Skeletal muscle satellite cell (primary cell): ENCODE data around the gene HTT-AS.
A peak's percentile ranks its signal among the peaks of the same experiment; 100 is the strongest.

Experiments used
- H3K27me3 ChIP-seq: 2 replicates; pipeline ENCODE4 v1.7.0; 2013; ENCODE audit warnings: low read length; ENCODE audit not compliant: control insufficient read depth, insufficient read depth
- H3K36me3 ChIP-seq: 2 replicates; pipeline ENCODE4 v1.7.0; 2013; ENCODE audit warnings: mild to moderate bottlenecking, control low read depth, low read length; ENCODE audit not compliant: insufficient read depth
- H3K4me1 ChIP-seq: 2 replicates; pipeline ENCODE4 v1.7.0; 2013; ENCODE audit warnings: low read length; ENCODE audit not compliant: control insufficient read depth, insufficient read depth
- H3K4me2 ChIP-seq: 2 replicates; pipeline ENCODE4 v1.7.0; 2013; ENCODE audit warnings: mild to moderate bottlenecking, low read length
- H3K4me3 ChIP-seq: 2 replicates; pipeline ENCODE4 v1.7.0; 2013; ENCODE audit warnings: low read length
- H3K9ac ChIP-seq: 2 replicates; pipeline ENCODE4 v1.7.0; 2013; ENCODE audit warnings: mild to moderate bottlenecking, low read depth, low read length, moderate library complexity
- H3K9me3 ChIP-seq: replicated peaks from 2 replicates; pipeline ENCODE4 v1.7.0; 2013; ENCODE audit warnings: mild to moderate bottlenecking, control low read depth, low read length

HTT-AS gene

DNA sequence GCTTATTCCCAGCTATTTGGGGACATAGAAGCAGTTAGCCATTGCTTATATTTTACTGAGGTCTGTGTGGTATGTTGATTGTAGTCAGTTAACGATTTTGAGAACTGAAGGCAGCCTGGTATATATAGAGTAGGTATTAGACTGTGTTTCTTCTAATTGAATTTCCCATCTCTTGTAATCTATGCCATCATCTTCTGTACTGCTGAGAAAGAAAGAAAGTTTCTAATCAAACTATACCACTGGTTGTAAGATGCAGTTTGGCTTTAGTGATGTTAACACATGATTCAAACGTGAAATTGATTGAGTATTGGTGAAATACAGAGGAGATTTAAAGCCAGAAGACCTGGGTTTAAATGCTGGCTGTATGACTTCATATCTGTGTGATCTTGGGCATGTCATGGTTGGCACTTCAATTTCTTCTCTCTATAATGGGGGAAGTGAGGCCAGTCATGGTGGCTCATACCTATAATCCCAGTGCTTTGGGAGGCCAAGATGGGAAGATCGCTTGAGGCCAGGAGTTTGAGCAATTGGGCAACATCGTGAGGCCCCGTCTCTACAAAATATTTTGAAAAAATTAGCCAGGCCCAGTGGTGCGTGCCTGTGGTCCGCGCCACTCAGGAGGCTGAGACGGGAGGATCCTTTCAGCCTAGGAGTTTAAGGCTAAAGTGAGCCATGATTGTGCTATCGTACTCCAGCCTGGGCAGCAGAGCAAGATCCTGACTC, 11.8 kb upstream of the HTT-AS start:
- Histone ChIP-seq H3K4me3 (no peak overlapping the region), H3K4me2 (no peak overlapping the region), H3K27me3 (no peaks in the 10 kb centered on the region), H3K4me1 (no peaks in the 10 kb centered on the region), H3K9ac (no peak overlapping the region), H3K36me3 (peaks cover 15% of the 10 kb centered on the region), H3K9me3 (no peaks in the 10 kb centered on the region)

DNA sequence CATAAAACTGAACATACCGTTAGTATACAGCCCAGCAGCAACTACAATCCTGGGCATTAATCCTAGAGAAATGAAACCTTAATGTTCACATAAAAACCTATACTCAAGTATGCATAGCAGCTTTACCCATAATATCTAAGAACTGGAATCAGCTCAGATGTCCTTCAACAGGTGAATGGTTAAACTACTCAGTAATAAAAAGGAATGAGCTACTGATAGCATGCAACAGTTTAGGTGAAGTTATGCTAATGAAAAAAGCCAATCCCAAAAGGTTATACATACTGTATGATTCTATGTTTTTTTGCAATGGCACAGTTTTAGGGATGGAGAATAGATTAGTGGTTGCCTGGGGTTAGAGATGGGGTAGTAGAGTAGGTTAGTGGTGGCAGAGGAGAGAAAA, 9.4 kb upstream of the HTT-AS start:
- Histone ChIP-seq H3K4me3 (no peak overlapping the region), H3K4me2 (no peak overlapping the region), H3K9me3 (no peaks in the 10 kb centered on the region)

DNA sequence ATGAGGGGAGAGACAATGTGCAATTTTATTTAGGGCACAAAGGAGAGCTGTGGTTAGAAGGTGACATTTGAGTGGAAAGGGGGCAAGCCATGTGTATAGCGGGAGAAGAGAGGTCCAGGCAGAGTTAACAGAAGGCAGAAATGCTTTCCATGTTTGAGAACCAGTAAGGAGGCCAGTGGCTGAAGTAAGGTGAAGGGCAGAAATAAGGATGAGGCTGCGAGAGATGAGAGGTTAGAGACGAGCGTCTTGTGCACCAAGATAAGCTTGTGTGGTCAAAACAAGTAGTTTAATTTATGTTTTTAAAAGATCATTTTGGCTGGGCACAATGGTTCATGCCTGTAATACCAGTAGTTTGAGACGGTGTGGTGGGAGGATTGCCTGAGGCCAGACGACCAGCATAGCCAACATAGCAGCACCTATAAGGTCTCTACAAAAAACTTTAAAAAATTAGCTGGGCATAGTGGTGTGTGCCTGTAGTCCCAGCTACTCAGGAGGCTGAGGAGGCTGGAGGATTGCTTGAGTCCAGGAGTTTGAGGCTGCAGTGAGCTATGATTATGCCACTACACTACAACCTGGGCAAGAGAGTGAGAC, 8.7 kb upstream of the HTT-AS start:
- Histone ChIP-seq H3K4me1 (no peaks in the 10 kb centered on the region), H3K36me3 (peaks cover 6% of the 10 kb centered on the region), H3K9ac (no peak overlapping the region), H3K9me3 (no peaks in the 10 kb centered on the region), H3K4me3 (no peak overlapping the region), H3K27me3 (no peaks in the 10 kb centered on the region), H3K4me2 (no peak overlapping the region)

More for the DNA sequence above, 9.4 kb upstream of the HTT-AS start:
- no peaks in the 10 kb centered on the region for H3K4me1 ChIP-seq
- peaks cover 6% of the 10 kb centered on the region for H3K36me3 ChIP-seq
- no peak overlapping the region for H3K9ac ChIP-seq
- H3K27me3 ChIP-seq: no peaks in the 10 kb centered on the region

DNA sequence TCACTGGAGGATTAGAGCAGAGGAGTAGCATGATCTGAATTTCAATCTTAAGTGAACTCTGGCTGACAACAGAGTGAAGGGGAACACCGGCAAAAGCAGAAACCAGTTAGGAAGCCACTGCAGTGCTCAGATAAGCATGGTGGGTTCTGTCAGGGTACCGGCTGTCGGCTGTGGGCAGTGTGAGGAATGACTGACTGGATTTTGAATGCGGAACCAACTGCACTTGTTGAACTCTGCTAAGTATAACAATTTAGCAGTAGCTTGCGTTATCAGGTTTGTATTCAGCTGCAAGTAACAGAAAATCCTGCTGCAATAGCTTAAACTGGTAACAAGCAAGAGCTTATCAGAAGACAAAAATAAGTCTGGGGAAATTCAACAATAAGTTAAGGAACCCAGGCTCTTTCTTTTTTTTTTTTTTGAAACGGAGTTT, 5.4 kb upstream of the HTT-AS start:
- H3K4me3 ChIP-seq: no peak overlapping the region
- no peaks in the 10 kb centered on the region for H3K9me3 ChIP-seq
- H3K36me3 ChIP-seq: no peaks in the 10 kb centered on the region
- H3K9ac ChIP-seq: no peak overlapping the region
- H3K4me1 ChIP-seq: peaks cover 10% of the 10 kb centered on the region
- H3K4me2 ChIP-seq: no peak overlapping the region
- no peaks in the 10 kb centered on the region for H3K27me3 ChIP-seq

DNA sequence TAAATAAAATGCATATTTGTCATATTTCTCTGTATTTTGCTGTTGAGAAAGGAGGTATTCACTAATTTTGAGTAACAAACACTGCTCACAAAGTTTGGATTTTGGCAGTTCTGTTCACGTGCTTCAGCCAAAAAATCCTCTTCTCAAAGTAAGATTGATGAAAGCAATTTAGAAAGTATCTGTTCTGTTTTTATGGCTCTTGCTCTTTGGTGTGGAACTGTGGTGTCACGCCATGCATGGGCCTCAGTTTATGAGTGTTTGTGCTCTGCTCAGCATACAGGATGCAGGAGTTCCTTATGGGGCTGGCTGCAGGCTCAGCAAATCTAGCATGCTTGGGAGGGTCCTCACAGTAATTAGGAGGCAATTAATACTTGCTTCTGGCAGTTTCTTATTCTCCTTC, 3.5 kb upstream of the HTT-AS start:
- Histone ChIP-seq H3K4me2 (no peak overlapping the region), H3K4me1 (peaks cover 10% of the 10 kb centered on the region), H3K9me3 (no peaks in the 10 kb centered on the region), H3K27me3 (no peaks in the 10 kb centered on the region), H3K36me3 (no peaks in the 10 kb centered on the region), H3K4me3 (no peak overlapping the region), H3K9ac (no peak overlapping the region)

DNA sequence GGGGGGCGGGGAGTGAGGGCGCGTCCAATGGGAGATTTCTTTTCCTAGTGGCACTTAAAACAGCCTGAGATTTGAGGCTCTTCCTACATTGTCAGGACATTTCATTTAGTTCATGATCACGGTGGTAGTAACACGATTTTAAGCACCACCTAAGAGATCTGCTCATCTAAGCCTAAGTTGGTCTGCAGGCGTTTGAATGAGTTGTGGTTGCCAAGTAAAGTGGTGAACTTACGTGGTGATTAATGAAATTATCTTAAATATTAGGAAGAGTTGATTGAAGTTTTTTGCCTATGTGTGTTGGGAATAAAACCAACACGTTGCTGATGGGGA, 1.3 kb upstream of the HTT-AS start:
- H3K36me3 ChIP-seq: no peaks in the 10 kb centered on the region
- no peaks in the 10 kb centered on the region for H3K27me3 ChIP-seq
- peak overlapping the region; percentile 79 for H3K4me3 ChIP-seq
- H3K4me2 ChIP-seq: peak overlapping the region; percentile 98
- peaks cover 16% of the 10 kb centered on the region for H3K4me1 ChIP-seq
- H3K9ac ChIP-seq: peak overlapping the region; percentile 88
- no peaks in the 10 kb centered on the region for H3K9me3 ChIP-seq

DNA sequence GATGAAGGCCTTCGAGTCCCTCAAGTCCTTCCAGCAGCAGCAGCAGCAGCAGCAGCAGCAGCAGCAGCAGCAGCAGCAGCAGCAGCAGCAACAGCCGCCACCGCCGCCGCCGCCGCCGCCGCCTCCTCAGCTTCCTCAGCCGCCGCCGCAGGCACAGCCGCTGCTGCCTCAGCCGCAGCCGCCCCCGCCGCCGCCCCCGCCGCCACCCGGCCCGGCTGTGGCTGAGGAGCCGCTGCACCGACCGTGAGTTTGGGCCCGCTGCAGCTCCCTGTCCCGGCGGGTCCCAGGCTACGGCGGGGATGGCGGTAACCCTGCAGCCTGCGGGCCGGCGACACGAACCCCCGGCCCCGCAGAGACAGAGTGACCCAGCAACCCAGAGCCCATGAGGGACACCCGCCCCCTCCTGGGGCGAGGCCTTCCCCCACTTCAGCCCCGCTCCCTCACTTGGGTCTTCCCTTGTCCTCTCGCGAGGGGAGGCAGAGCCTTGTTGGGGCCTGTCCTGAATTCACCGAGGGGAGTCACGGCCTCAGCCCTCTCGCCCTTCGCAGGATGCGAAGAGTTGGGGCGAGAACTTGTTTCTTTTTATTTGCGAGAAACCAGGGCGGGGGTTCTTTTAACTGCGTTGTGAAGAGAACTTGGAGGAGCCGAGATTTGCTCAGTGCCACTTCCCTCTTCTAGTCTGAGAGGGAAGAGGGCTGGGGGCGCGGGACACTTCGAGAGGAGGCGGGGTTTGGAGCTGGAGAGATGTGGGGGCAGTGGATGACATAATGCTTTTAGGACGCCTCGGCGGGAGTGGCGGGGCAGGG, 711 bp upstream of the HTT-AS start:
- peak overlapping the region; percentile 100 for H3K4me3 ChIP-seq
- H3K4me2 ChIP-seq: peak overlapping the region; percentile 98
- peak overlapping the region; percentile 91 for H3K9ac ChIP-seq
- no peaks in the 10 kb centered on the region for H3K36me3 ChIP-seq
- H3K4me1 ChIP-seq: peaks cover 16% of the 10 kb centered on the region
- H3K9me3 ChIP-seq: no peaks in the 10 kb centered on the region
- H3K27me3 ChIP-seq: no peaks in the 10 kb centered on the region

DNA sequence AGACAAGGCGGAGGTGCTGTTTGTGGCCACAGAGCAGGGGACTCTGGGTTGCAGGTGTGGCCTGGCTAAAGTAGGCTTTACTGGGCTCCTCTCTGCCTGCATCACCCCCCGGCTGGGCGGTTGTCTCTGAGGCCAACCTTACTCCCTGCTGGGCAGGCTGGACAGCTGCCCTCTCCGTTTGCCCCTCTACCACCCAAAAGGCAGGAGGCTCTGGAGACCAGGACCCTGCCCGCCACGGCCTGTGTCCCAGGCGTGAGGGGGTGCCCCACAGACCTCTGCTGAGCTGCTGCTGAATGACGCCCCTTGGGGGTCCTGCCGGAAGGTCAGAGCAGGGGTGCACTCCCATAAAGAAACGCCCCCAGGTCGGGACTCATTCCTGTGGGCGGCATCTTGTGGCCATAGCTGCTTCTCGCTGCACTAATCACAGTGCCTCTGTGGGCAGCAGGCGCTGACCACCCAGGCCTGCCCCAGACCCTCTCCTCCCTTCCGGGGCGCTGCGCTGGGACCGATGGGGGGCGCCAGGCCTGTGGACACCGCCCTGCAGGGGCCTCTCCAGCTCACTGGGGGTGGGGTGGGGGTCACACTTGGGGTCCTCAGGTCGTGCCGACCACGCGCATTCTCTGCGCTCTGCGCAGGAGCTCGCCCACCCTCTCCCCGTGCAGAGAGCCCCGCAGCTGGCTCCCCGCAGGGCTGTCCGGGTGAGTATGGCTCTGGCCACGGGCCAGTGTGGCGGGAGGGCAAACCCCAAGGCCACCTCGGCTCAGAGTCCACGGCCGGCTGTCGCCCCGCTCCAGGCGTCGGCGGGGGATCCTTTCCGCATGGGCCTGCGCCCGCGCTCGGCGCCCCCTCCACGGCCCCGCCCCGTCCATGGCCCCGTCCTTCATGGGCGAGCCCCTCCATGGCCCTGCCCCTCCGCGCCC, 920 bp downstream of the HTT-AS start:
- Histone ChIP-seq H3K36me3 (no peaks in the 10 kb centered on the region), H3K9ac (peak overlapping the region; percentile 60), H3K4me3 (peak overlapping the region; percentile 78), H3K9me3 (no peaks in the 10 kb centered on the region), H3K4me1 (peaks cover 16% of the 10 kb centered on the region), H3K27me3 (no peaks in the 10 kb centered on the region), H3K4me2 (peak overlapping the region; percentile 96)

DNA sequence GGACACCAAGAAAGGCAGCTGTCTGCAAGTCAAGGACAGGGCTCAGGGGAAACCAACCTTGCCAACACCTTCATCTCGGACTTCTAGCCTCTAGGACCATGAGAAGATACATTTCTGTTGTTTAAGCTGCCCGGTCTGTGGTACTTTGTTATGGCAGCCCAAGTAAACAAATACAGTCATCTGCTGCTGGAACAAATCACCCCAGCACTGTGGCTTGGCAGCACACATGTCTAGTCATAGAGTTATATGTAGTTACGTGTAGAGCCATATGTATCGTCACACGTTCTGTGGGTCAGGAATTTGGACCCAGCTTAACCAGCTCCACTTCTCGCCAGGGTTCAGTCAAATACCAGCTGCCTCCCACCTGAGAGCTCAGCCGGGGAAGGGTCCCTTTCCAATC, 2.5 kb downstream of the HTT-AS start:
- no peak overlapping the region for H3K9ac ChIP-seq
- H3K4me3 ChIP-seq: no peak overlapping the region
- H3K27me3 ChIP-seq: peaks cover 3% of the 10 kb centered on the region
- no peaks in the 10 kb centered on the region for H3K9me3 ChIP-seq
- peaks cover 16% of the 10 kb centered on the region for H3K4me1 ChIP-seq
- no peak overlapping the region for H3K4me2 ChIP-seq
- no peaks in the 10 kb centered on the region for H3K36me3 ChIP-seq

DNA sequence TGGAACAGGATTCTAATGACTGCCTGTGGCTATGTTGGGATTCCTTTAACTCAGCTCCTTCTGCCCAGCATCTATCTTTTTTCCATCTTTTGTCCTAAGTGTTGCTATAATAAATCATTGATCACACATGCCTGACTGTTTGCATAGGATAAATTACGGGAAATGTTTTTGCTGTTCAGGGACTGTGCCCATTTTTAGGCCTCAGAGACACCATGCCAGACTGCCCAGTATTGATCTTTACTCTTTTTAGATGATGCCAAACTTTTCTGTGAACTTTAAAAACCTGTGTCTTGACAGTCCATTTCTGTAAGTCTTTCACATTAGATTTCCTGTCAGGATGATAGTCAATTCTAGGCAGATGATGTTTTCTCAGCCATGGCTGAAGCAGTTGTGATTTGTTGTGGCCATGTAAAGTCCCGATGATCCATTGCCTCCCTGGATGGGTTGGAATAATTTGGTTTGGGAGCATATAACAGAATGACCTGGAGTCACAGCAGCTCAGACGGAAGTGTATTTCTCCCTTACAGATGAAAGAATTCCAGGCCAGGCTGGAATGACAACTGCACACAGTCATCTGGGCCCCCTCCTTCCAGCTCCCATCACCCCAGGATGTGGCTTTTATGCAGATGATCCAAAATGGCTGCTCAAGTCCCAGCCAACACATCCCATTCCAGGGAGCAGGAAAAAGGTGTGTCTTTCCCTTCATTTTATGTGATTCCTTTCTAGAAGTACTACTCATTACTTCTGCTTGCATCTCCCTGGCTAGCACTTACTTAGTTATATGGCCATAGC, 3.4 kb downstream of the HTT-AS start:
- Histone ChIP-seq H3K4me2 (no peak overlapping the region), H3K9ac (no peak overlapping the region), H3K4me3 (no peak overlapping the region), H3K27me3 (peaks cover 6% of the 10 kb centered on the region), H3K9me3 (no peaks in the 10 kb centered on the region), H3K36me3 (no peaks in the 10 kb centered on the region), H3K4me1 (peaks cover 8% of the 10 kb centered on the region)
